ENCODE results near the gene DGKZ.

The DGKZ gene

GRCh38 chr11:46381819-46382645 is 34.8 kb downstream of the DGKZ start:
- no peak for DNase-seq

GRCh38 chr11:46382646-46383403 is 35.6 kb downstream of the DGKZ start:
- DNase-seq: no peak

- no peak for DNase-seq
Observed at GRCh38 chr11:46383404-46383758, 36.1 kb downstream of the DGKZ start.

GRCh38 chr11:46383974-46384701 is 36.9 kb downstream of the DGKZ start:
- no peak for DNase-seq

- DNase-seq: no peak
Observed at GRCh38 chr11:46385169-46386004, 38.1 kb downstream of the DGKZ start.

- DNase-seq: no peak
Observed at GRCh38 chr11:46386005-46386578, 38.8 kb downstream of the DGKZ start.

- peak; percentile 30 for DNase-seq
Observed at GRCh38 chr11:46386674-46387073, 39.4 kb downstream of the DGKZ start.

GRCh38 chr11:46387456-46387855 is 40.2 kb downstream of the DGKZ start:
- DNase-seq: no peak

GRCh38 chr11:46387919-46388618 is 40.8 kb downstream of the DGKZ start:
- no peak for DNase-seq

GRCh38 chr11:46388619-46389449 is 41.6 kb downstream of the DGKZ start:
- no peak for DNase-seq

GRCh38 chr11:46389450-46390330 is 42.4 kb downstream of the DGKZ start:
- peak; percentile 76 for DNase-seq

- no peak for DNase-seq
Observed at GRCh38 chr11:46390331-46391171, 43.3 kb downstream of the DGKZ start.

GRCh38 chr11:46391186-46391577 is 43.9 kb downstream of the DGKZ start:
- no peak for DNase-seq

- DNase-seq: no peak
Observed at GRCh38 chr11:46391578-46392420, 44.5 kb downstream of the DGKZ start, which contains the start of gene CHRM4. Gene CHRM4 (minus strand): TSS chr11:46391776. CDS start chr11:46386557, 5,219 bp downstream.

- DNase-seq: peak; percentile 84
Observed at GRCh38 chr11:46392421-46393230, 45.4 kb downstream of the DGKZ start.

GRCh38 chr11:46393231-46393616 is 46.0 kb downstream of the DGKZ start:
- no peak for DNase-seq

- DNase-seq: no peak
Observed at GRCh38 chr11:46393759-46394158, 46.5 kb downstream of the DGKZ start.
